Activated B cell treated with CpG ODN at 0.5 μM for 24 hours (primary cell): ENCODE results near the gene GPC4. TPM values are rescaled to one million over a fixed set of nuclear protein-coding genes. Genes with fewer than 3 reads are reported as not detected.

Source experiments
- ATAC-seq: fragments of 200-7000 bp; cut with Tn5 transposase; one replicate; pipeline ENCODE4 v1.10.0; 2021; ENCODE audit warnings: low read depth, mild to moderate bottlenecking, moderate library complexity
- CTCF ChIA-PET: fragments of 350-600 bp; sonication (Branson Sonifier 250); formaldehyde crosslinking; loops from one replicate; lab custom pipeline; 2021; ENCODE audit warnings: antibody characterized with exemption; lab: Charles Lee
- POLR2A ChIA-PET: fragments of 350-600 bp; sonication (Branson Sonifier 250); formaldehyde crosslinking; loops from one replicate; lab custom pipeline; 2021; ENCODE audit warnings: antibody characterized with exemption; lab: Charles Lee
- DNase-seq: peaks from one replicate; pipeline ENCODE4 v3.0.0; 2022
- H3K27ac Mint-ChIP-seq: one replicate; pipeline ENCODE4 v1.8.0; 2020; ENCODE audit warnings: mixed read lengths
- H3K27me3 Mint-ChIP-seq: one replicate; pipeline ENCODE4 v1.8.0; 2021; ENCODE audit warnings: mixed read lengths
- H3K36me3 Mint-ChIP-seq: one replicate; pipeline ENCODE4 v1.8.0; 2021; ENCODE audit warnings: low read depth, mixed read lengths
- H3K4me1 Mint-ChIP-seq: one replicate; pipeline ENCODE4 v1.8.0; 2021; ENCODE audit warnings: mixed read lengths
- H3K4me3 Mint-ChIP-seq: one replicate; pipeline ENCODE4 v1.8.0; 2020; ENCODE audit warnings: mild to moderate bottlenecking, mixed read lengths
- H3K9me3 Mint-ChIP-seq: one replicate; pipeline ENCODE4 v1.8.0; 2020; ENCODE audit warnings: mixed read lengths
- intact Hi-C: fragments of 100-400 bp; cut with micrococcal nuclease; formaldehyde crosslinking; loops from one replicate; pipeline ENCODE4 v1.15.1; 2024
- total RNA-seq: library from RNA; stranded (reverse); gene quantifications from 2 replicates; pipeline ENCODE4 v1.2.3, GENCODE V29; 2022
- TF ChIP-seq, protein P1 (sequence below): fragments of 200-600 bp; IDR thresholded peaks from one replicate; pipeline ENCODE4 v1.8.0; 2022; ENCODE audit warnings: antibody characterized with exemption, mild to moderate bottlenecking

The GPC4 gene
- total RNA-seq, 1 donor from 2014 or later: 0.16 TPM

DNA sequence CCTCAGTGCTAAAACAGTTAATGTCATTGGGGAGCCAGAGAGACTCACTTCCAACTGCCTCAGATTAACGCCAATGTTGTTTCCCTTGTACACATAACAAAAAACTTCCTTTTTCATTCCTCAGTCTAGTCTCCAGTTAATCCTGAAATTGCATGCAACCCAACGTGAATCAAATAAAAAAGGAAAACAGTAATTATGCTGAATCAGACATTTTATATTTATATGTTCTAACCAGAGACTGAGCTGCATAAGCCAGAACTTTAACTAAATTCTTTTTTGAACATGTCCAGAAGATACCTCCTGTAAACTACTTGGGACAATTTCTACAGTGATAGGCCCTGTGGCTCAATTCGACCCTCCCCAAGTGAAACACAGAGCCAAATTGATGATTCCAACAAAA lies 4.7 kb downstream of the GPC4 start:
- Mint-ChIP-seq H3K4me1 (peaks cover 5% of the 10 kb centered on the region), H3K27ac (no peak overlapping the region), H3K27me3 (peaks cover 7% of the 10 kb centered on the region), H3K4me3 (no peak overlapping the region), H3K36me3 (no peaks in the 10 kb centered on the region), H3K9me3 (no peaks in the 10 kb centered on the region)
- ChIA-PET CTCF (no interaction called here), POLR2A (no interaction called here)
- DNase-seq: no peak
- TF ChIP-seq, protein P1, sequence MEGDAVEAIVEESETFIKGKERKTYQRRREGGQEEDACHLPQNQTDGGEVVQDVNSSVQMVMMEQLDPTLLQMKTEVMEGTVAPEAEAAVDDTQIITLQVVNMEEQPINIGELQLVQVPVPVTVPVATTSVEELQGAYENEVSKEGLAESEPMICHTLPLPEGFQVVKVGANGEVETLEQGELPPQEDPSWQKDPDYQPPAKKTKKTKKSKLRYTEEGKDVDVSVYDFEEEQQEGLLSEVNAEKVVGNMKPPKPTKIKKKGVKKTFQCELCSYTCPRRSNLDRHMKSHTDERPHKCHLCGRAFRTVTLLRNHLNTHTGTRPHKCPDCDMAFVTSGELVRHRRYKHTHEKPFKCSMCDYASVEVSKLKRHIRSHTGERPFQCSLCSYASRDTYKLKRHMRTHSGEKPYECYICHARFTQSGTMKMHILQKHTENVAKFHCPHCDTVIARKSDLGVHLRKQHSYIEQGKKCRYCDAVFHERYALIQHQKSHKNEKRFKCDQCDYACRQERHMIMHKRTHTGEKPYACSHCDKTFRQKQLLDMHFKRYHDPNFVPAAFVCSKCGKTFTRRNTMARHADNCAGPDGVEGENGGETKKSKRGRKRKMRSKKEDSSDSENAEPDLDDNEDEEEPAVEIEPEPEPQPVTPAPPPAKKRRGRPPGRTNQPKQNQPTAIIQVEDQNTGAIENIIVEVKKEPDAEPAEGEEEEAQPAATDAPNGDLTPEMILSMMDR: no peak
- no peak for ATAC-seq
- intact Hi-C loops: no loop called here

DNA sequence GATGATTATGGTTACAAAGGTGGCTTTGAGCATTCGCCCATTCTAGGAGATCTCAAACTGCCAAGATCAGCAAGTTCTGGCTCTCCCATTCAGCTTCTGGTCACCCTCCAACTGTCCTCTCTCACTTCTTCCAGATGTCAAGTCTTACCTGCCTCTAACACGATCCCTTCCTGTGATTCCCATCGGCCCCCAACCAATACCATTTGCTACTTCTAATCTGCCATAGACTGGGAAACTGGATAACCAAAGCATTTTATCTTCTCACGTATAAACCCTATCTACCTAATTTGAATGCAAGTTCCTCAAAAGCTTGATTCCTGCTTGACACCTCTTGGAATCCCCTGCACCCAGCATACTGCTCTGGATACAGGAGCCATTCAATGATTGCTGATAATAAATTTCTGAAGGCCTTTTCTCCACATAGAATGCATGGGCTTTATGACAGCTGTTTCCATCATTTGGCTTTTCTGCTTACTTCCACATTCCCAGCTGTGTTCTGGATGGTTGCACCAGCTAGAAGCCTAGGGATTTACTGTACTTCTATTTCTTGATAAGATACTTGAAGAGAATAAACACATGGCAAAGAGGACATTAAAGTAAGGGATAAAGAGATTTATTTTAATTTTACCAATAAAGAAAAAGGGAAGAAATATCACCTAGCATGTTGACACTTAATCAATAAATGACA lies 9.6 kb downstream of the GPC4 start:
- CTCF ChIA-PET: no interaction called here
- no peak for DNase-seq

DNA sequence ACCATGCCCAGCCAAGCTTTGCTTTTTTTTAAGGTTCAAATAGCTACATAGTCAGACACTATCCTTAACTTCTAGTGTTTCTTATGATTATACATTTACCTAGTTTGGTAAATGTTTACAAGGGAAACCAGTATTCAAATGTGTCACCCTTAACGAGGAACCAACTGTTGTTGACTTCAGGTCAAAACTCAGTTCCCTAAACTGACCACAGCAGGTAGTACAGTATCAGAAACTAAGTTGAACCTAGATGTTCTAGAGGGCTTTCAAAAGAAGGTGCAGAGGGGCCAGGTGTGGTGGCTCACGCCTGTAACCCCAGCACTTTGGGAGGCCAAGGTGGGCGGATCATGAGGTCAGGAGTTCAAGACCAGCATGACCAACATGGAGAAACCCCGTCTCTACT lies 11.3 kb downstream of the GPC4 start:
- intact Hi-C loops: no loop called here
- POLR2A ChIA-PET: no interaction called here

More for the DNA sequence above, 9.6 kb downstream of the GPC4 start:
- no peaks in the 10 kb centered on the region for H3K27me3 Mint-ChIP-seq
- H3K4me3 Mint-ChIP-seq: no peak overlapping the region
- no peaks in the 10 kb centered on the region for H3K36me3 Mint-ChIP-seq
- no peak overlapping the region for H3K27ac Mint-ChIP-seq
- intact Hi-C loops: no loop called here
- no peaks in the 10 kb centered on the region for H3K4me1 Mint-ChIP-seq
- ATAC-seq: no peak
- POLR2A ChIA-PET: no interaction called here
- TF ChIP-seq, protein P1: no peak
- no peaks in the 10 kb centered on the region for H3K9me3 Mint-ChIP-seq

DNA sequence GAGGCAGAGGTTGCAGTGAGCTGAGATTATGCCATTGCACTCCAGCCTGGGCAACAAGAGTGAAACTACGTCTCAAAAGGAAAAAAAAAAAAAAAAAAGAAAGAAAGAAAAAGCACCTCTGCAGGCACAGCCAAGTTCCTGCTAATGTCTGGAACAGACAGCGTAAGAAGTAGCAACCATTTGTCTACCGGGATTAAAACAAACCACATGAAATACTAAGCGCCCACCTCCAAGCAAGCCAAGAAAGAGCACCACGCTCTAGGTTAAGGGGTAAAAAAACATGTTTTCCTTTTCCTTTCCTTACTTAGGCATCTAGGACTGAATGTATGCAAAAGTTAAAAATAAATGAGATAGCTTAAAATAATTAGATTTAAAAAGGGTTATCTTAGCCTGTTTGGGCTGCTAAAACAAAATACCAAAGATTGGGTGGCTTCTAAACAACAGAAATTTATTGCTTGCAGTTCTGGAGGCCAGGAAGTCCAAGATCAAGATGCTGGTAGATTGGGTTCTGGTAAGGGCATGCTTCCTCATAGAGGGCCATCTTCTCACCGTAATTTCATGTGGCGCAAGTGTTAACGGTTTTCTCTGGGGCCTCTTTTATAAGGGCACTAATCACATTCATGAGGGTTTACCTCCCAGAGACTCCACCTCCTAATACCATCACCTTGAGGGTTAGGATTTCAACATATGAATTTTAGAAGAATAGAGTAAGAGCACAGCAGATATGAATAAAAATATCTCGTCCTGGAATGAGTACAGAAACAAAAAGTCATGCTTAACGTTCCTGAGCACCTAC lies 12.3 kb downstream of the GPC4 start:
- Mint-ChIP-seq H3K4me1 (no peaks in the 10 kb centered on the region), H3K36me3 (no peaks in the 10 kb centered on the region), H3K27ac (no peak overlapping the region), H3K27me3 (no peaks in the 10 kb centered on the region), H3K9me3 (no peaks in the 10 kb centered on the region), H3K4me3 (no peak overlapping the region)
- ATAC-seq (no peak), DNase-seq (no peak)
- intact Hi-C loops: no loop called here
- TF ChIP-seq, protein P1: no peak
- ChIA-PET POLR2A (no interaction called here), CTCF (no interaction called here)

More for the DNA sequence above, 11.3 kb downstream of the GPC4 start:
- H3K9me3 Mint-ChIP-seq: no peaks in the 10 kb centered on the region
- no peaks in the 10 kb centered on the region for H3K4me1 Mint-ChIP-seq
- DNase-seq (no peak), ATAC-seq (no peak)
- H3K36me3 Mint-ChIP-seq: no peaks in the 10 kb centered on the region
- H3K27ac Mint-ChIP-seq: no peak overlapping the region
- no peaks in the 10 kb centered on the region for H3K27me3 Mint-ChIP-seq
- H3K4me3 Mint-ChIP-seq: no peak overlapping the region
- TF ChIP-seq, protein P1: no peak
- CTCF ChIA-PET: no interaction called here

DNA sequence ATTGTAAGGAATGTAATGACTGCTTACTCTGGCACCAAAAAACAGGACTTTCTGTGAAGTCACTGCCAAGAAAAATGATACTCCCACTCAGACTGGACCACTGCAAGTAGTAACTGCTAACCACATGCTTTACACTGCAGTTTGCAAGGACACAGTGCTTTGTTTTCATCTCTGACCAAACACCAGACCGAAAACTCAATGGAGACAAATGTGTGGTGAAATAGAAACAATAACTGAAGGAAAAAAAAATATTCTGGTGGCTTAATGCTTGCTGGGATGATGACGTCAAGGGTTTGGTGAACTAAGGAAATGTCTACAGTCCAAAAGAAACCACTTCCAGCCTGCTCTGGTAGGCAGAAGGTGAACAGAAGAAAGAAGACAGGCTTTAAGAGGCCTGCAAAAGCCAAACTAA lies 13.2 kb downstream of the GPC4 start:
- no peaks in the 10 kb centered on the region for H3K4me1 Mint-ChIP-seq
- no peak overlapping the region for H3K4me3 Mint-ChIP-seq
- no peaks in the 10 kb centered on the region for H3K9me3 Mint-ChIP-seq
- no peaks in the 10 kb centered on the region for H3K36me3 Mint-ChIP-seq
- no peaks in the 10 kb centered on the region for H3K27me3 Mint-ChIP-seq
- DNase-seq (no peak), ATAC-seq (no peak)
- intact Hi-C loops: no loop called here
- H3K27ac Mint-ChIP-seq: no peak overlapping the region
- TF ChIP-seq, protein P1: no peak
- POLR2A ChIA-PET: no interaction called here
- CTCF ChIA-PET: no interaction called here
